Karpas-422 (cell line): ENCODE measurements around the gene RPGRIP1L. TPM values are rescaled to one million over a fixed set of nuclear protein-coding genes. Genes with fewer than 3 reads are reported as not detected.

ENCODE experiments used
- DNase-seq: peaks from one replicate; pipeline ENCODE4 v3.0.0-alpha.2; 2015
- H2AFZ ChIP-seq: fragments of 200-600 bp; sonication (generic); 2 replicates; pipeline ENCODE4 v1.6.1; 2014; ENCODE audit warnings: antibody characterized with exemption, low read length, mixed read lengths
- H3K27ac ChIP-seq: fragments of 200-600 bp; sonication (generic); 2 replicates; pipeline ENCODE4 v1.5.1; 2014; ENCODE audit warnings: mild to moderate bottlenecking, low read length, moderate library complexity
- H3K27me3 ChIP-seq: fragments of 200-600 bp; sonication (generic); 2 replicates; pipeline ENCODE4 v1.6.1; 2014; ENCODE audit warnings: low read length, mixed read lengths
- H3K36me3 ChIP-seq: fragments of 200-600 bp; sonication (generic); 2 replicates; pipeline ENCODE4 v1.6.1; 2014; ENCODE audit warnings: low read length, mixed read lengths; ENCODE audit not compliant: insufficient read depth
- H3K4me1 ChIP-seq: fragments of 200-600 bp; sonication (generic); 2 replicates; pipeline ENCODE4 v1.6.1; 2014; ENCODE audit warnings: mild to moderate bottlenecking, low read length, mixed read lengths
- H3K4me2 ChIP-seq: fragments of 200-600 bp; sonication (generic); 2 replicates; pipeline ENCODE4 v1.6.1; 2014; ENCODE audit warnings: low read length, low read depth, mild to moderate bottlenecking; ENCODE audit not compliant: poor library complexity, severe bottlenecking
- H3K4me3 ChIP-seq: fragments of 200-600 bp; sonication (generic); 2 replicates; pipeline ENCODE4 v1.5.1; 2014; ENCODE audit warnings: mild to moderate bottlenecking, antibody characterized with exemption, low read length, mixed read lengths
- H3K79me2 ChIP-seq: fragments of 200-600 bp; sonication (generic); 2 replicates; pipeline ENCODE4 v1.6.1; 2014; ENCODE audit warnings: mild to moderate bottlenecking, low read length, mixed read lengths
- H3K9ac ChIP-seq: fragments of 200-600 bp; sonication (generic); 2 replicates; pipeline ENCODE4 v1.6.0; 2014; ENCODE audit warnings: low read length
- H3K9me2 ChIP-seq: fragments of 200-600 bp; sonication (generic), shearing (Covaris generic); replicated peaks from 2 replicates; pipeline ENCODE4 v1.6.0; 2014; ENCODE audit warnings: mild to moderate bottlenecking, low read length, moderate library complexity; ENCODE audit not compliant: insufficient read depth
- H3K9me3 ChIP-seq: fragments of 300-700, 200-600 bp; sonication (generic); 2 replicates; pipeline ENCODE4 v1.6.1; 2014; ENCODE audit warnings: low read length, mixed read lengths
- H4K20me1 ChIP-seq: fragments of 200-600 bp; sonication (generic); 2 replicates; pipeline ENCODE4 v1.6.1; 2014; ENCODE audit warnings: mild to moderate bottlenecking, antibody characterized with exemption, low read length, low read depth; ENCODE audit not compliant: insufficient read depth
- total RNA-seq: library from RNA; depleted of rRNA; stranded (reverse); fragments of >200 nt; shearing (Covaris generic); gene quantifications from 2 replicates; pipeline ENCODE4 v1.2.3, GENCODE V29; 2014; ENCODE audit warnings: low replicate concordance; rRNA removed

Gene RPGRIP1L
- 19.1 and 25.1 TPM in 2 replicates for total RNA-seq

- Histone ChIP-seq H3K9ac (peak within 1 kb of the TSS; percentile 78), H3K9me3 (0 out of 2 replicates have a peak, but pooled peaks cover 2% of the 10 kb centered on the region), H3K27ac (peak within 1 kb of the TSS; percentile 69), H3K4me1 (peaks cover 60% of the 10 kb centered on the region), H3K27me3 (no peaks in the 10 kb centered on the region), H3K4me3 (peak within 1 kb of the TSS; percentile 68), H3K9me2 (no peaks in the 10 kb centered on the region), H2AFZ (peak within 1 kb of the TSS; percentile 47; the same call in 1 of the 2 replicates), H3K4me2 (peak within 1 kb of the TSS; percentile 67), H3K36me3 (peaks cover 47% of the 10 kb centered on the region), H4K20me1 (no peaks in the 10 kb centered on the region), H3K79me2 (peaks cover 79% of the 10 kb centered on the region)
- peak; percentile 99 for DNase-seq
These were observed at the start of gene RPGRIP1L, which contains the start of gene FTO for GRCh38 chr16:53703590-53704444. TSS of gene RPGRIP1L (minus strand) at chr16:53703859. CDS start at chr16:53700723, 3,136 bp downstream. TSS of gene FTO (plus strand) at chr16:53704156.

DNA sequence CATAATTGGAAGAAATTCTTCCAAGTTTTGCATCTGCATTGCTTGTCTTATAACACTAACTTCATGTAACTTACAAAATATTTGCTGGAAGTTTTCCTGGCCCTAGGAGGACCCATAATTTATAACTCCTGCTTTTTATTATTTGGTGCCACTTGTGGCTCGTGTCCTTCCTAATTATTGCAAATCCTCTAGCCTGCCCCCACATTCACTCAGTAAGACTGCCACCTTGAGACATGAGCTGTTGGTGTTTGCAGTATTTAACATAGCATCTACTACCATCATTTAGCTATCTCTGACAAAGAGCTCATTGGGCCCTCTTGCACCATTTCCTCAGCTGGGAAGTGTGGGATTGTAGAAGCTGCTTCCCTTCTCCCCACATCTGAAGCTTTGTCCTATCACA, 49.8 kb upstream of the RPGRIP1L start:
- Histone ChIP-seq H3K4me1 (peaks cover 79% of the 10 kb centered on the region), H3K36me3 (peaks cover 3% of the 10 kb centered on the region; the same call in 1 of the 2 replicates), H2AFZ (no peak overlapping the region), H3K4me2 (peak overlapping the region; percentile 47), H3K9ac (peak overlapping the region; percentile 5; the same call in 1 of the 2 replicates), H4K20me1 (no peaks in the 10 kb centered on the region), H3K9me3 (no peaks in the 10 kb centered on the region), H3K27ac (peak overlapping the region; percentile 70), H3K9me2 (no peaks in the 10 kb centered on the region), H3K79me2 (peaks cover 98% of the 10 kb centered on the region), H3K27me3 (no peaks in the 10 kb centered on the region), H3K4me3 (no peak overlapping the region)
- DNase-seq = no peak

- Histone ChIP-seq H3K27ac (peak overlapping the region; percentile 70), H4K20me1 (no peaks in the 10 kb centered on the region), H3K9ac (peak overlapping the region; percentile 6; the same call in 1 of the 2 replicates), H3K4me2 (peak overlapping the region; percentile 47), H2AFZ (no peak overlapping the region), H3K27me3 (no peaks in the 10 kb centered on the region), H3K79me2 (peaks cover 98% of the 10 kb centered on the region), H3K9me3 (peaks cover 4% of the 10 kb centered on the region; the same call in 1 of the 2 replicates), H3K9me2 (no peaks in the 10 kb centered on the region), H3K4me1 (peaks cover 70% of the 10 kb centered on the region), H3K4me3 (no peak overlapping the region), H3K36me3 (peaks cover 3% of the 10 kb centered on the region; the same call in 1 of the 2 replicates)
- no peak for DNase-seq
These were observed 48.9 kb upstream of the RPGRIP1L start for GRCh38 chr16:53752560-53752959.

DNA sequence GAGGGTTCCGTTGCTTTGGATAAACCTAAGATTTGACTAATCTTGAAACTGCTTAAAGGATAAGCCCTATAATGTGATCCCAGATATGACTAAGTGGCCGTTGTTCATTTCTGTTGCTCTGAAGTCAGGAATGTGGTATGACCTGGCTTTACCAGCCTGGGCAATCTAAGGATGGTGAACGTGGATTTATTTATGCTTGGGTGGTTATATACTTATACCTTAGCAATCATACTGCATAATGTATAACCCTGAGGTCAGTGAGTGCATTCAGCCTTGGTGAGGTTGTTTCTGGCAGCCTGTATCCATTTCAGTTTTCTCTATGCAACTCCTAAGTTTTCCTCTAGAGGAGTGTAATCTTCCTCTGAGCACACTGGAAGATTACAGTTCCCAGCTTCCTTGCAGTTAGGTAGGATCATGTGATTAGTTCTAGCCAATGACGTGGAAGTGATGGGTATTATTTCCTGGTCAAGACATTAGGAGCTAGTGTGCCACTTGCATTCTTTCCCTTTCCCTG, 42.2 kb upstream of the RPGRIP1L start:
- Histone ChIP-seq H3K9me3 (peaks cover 4% of the 10 kb centered on the region; the same call in 1 of the 2 replicates), H3K4me2 (no peak overlapping the region), H3K27me3 (no peaks in the 10 kb centered on the region), H3K4me3 (no peak overlapping the region), H3K9ac (no peak overlapping the region), H2AFZ (no peak overlapping the region), H3K9me2 (no peaks in the 10 kb centered on the region), H3K36me3 (peaks cover 3% of the 10 kb centered on the region; the same call in 1 of the 2 replicates), H3K79me2 (peaks cover 99% of the 10 kb centered on the region), H4K20me1 (no peaks in the 10 kb centered on the region), H3K27ac (peak overlapping the region; percentile 65), H3K4me1 (peaks cover 67% of the 10 kb centered on the region)
- no peak for DNase-seq

- Histone ChIP-seq H3K4me3 (no peak overlapping the region), H3K36me3 (no peaks in the 10 kb centered on the region), H3K79me2 (peaks cover 99% of the 10 kb centered on the region), H3K9me3 (peaks cover 4% of the 10 kb centered on the region; the same call in 1 of the 2 replicates), H3K9ac (no peak overlapping the region), H3K4me2 (peak overlapping the region; percentile 58), H3K4me1 (peaks cover 71% of the 10 kb centered on the region), H2AFZ (no peak overlapping the region), H4K20me1 (no peaks in the 10 kb centered on the region), H3K9me2 (no peaks in the 10 kb centered on the region), H3K27ac (peak overlapping the region; percentile 65), H3K27me3 (no peaks in the 10 kb centered on the region)
- no peak for DNase-seq
These were observed 41.4 kb upstream of the RPGRIP1L start for GRCh38 chr16:53745086-53745485.

GRCh38 chr16:53744449-53744848, 40.8 kb upstream of the RPGRIP1L start:
- H3K27me3 ChIP-seq = no peaks in the 10 kb centered on the region
- peaks cover 4% of the 10 kb centered on the region; the same call in 1 of the 2 replicates for H3K9me3 ChIP-seq
- no peaks in the 10 kb centered on the region for H3K9me2 ChIP-seq
- H3K4me3 ChIP-seq = peak overlapping the region; percentile 17; the same call in 1 of the 2 replicates
- H3K4me2 ChIP-seq = peak overlapping the region; percentile 58
- DNase-seq = peak; percentile 73
- peaks cover 99% of the 10 kb centered on the region for H3K79me2 ChIP-seq
- H2AFZ ChIP-seq = no peak overlapping the region
- H4K20me1 ChIP-seq = no peaks in the 10 kb centered on the region
- H3K36me3 ChIP-seq = no peaks in the 10 kb centered on the region
- H3K27ac ChIP-seq = peak overlapping the region; percentile 65
- peak overlapping the region; percentile 26 for H3K9ac ChIP-seq
- peaks cover 77% of the 10 kb centered on the region for H3K4me1 ChIP-seq

GRCh38 chr16:53743149-53743566, 39.5 kb upstream of the RPGRIP1L start:
- H4K20me1 ChIP-seq = no peaks in the 10 kb centered on the region
- H2AFZ ChIP-seq = no peak overlapping the region
- peak overlapping the region; percentile 58 for H3K4me2 ChIP-seq
- H3K4me3 ChIP-seq = no peak overlapping the region
- no peak overlapping the region for H3K9ac ChIP-seq
- no peaks in the 10 kb centered on the region for H3K36me3 ChIP-seq
- peak overlapping the region; percentile 65 for H3K27ac ChIP-seq
- no peaks in the 10 kb centered on the region for H3K9me2 ChIP-seq
- H3K27me3 ChIP-seq = no peaks in the 10 kb centered on the region
- H3K9me3 ChIP-seq = peaks cover 4% of the 10 kb centered on the region; the same call in 1 of the 2 replicates
- peak; percentile 85 for DNase-seq
- peaks cover 97% of the 10 kb centered on the region for H3K79me2 ChIP-seq
- H3K4me1 ChIP-seq = peaks cover 83% of the 10 kb centered on the region

- Histone ChIP-seq H3K27ac (peak overlapping the region; percentile 65; the same call in 1 of the 2 replicates), H3K36me3 (no peaks in the 10 kb centered on the region), H3K9me2 (no peaks in the 10 kb centered on the region), H3K27me3 (no peaks in the 10 kb centered on the region), H3K4me1 (peaks cover 90% of the 10 kb centered on the region), H3K4me2 (no peak overlapping the region), H3K9me3 (no peaks in the 10 kb centered on the region), H2AFZ (no peak overlapping the region), H3K4me3 (no peak overlapping the region), H3K79me2 (peaks cover 97% of the 10 kb centered on the region), H4K20me1 (no peaks in the 10 kb centered on the region), H3K9ac (no peak overlapping the region)
- no peak for DNase-seq
These were observed 37.9 kb upstream of the RPGRIP1L start for GRCh38 chr16:53741546-53741945.
